Keratinocyte (primary cell): ENCODE measurements around the gene NEURL1.

Experiments used
- EZH2 ChIP-seq: IDR thresholded peaks from one replicate; pipeline ENCODE4 v1.6.1; 2012; ENCODE audit warnings: inconsistent platforms, mild to moderate bottlenecking, low read length, moderate library complexity
- TF ChIP-seq, protein P1 (sequence below), 3 experiments: IDR thresholded peaks in 1 of 3; conservative IDR thresholded peaks in 1 of 3; optimal IDR thresholded peaks in 1 of 3; 2 replicates in 2 of 3; 3 replicates in 1 of 3; pipeline versions ENCODE3 to v1.5.1; 2011; ENCODE audit warnings: low read length in 3 of 3, mild to moderate bottlenecking in 3 of 3, moderate library complexity in 2 of 3, control low read depth in 1 of 3, inconsistent platforms in 1 of 3; ENCODE audit not compliant: insufficient read depth in 2 of 3; ENCODE audit errors: extremely low read depth in 1 of 3

DNA sequence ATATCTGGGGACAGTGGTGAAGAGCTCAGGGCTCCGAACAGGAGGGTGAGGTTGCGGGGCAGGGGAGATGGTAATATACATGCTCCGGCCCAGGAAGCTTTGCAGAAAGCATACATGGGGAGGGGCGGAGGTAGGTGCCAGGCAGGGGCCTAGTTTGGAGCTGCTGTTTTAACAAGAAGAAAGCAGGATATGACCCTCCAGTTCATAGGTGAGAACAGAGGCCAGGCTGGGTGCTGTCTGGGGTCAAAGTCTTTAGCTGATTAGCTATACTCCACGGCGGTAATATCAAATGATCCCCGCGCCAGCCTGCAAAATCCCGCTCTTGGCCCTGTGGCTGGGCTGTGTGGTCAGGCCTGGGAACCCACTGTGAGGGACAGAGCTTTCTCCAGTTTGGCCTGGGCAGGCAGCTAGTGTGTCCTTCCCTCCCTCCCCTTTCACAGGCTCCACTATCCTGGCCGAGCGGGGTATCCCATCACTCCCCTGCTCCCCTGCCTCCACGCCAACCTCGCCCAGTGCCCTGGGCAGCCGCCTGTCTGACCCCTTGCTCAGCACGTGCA is 95.6 kb downstream of the NEURL1 start:
- TF ChIP-seq, protein P1, sequence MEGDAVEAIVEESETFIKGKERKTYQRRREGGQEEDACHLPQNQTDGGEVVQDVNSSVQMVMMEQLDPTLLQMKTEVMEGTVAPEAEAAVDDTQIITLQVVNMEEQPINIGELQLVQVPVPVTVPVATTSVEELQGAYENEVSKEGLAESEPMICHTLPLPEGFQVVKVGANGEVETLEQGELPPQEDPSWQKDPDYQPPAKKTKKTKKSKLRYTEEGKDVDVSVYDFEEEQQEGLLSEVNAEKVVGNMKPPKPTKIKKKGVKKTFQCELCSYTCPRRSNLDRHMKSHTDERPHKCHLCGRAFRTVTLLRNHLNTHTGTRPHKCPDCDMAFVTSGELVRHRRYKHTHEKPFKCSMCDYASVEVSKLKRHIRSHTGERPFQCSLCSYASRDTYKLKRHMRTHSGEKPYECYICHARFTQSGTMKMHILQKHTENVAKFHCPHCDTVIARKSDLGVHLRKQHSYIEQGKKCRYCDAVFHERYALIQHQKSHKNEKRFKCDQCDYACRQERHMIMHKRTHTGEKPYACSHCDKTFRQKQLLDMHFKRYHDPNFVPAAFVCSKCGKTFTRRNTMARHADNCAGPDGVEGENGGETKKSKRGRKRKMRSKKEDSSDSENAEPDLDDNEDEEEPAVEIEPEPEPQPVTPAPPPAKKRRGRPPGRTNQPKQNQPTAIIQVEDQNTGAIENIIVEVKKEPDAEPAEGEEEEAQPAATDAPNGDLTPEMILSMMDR (optimal IDR thresholded peaks at IDR 0.05 in 1 of 3, IDR thresholded peaks at IDR 0.05 in 1 of 3, conservative IDR thresholded peaks at IDR 0.05 in 1 of 3; ENCODE audit: extremely low read depth in 1 of 3, insufficient read depth in 2 of 3, low read length in 3 of 3): no peak
- no peak for TF ChIP-seq EZH2
